Stomach (tissue), 9 donors: ENCODE data around the gene EME1. TPM values are rescaled to one million over a fixed set of nuclear protein-coding genes. Genes with fewer than 3 reads are reported as not detected.

Source experiments
- DNase-seq, 2 donors: peaks; one replicate each; pipeline versions ENCODE4 v3.0.0 to v3.0.0-alpha.2; 2013 to 2019
- H3K27ac ChIP-seq, 5 donors: fragments of 200-600 bp in 4 of 5; sonication (generic) in 4 of 5; one replicate each; pipeline ENCODE4 v1.5.1; 2013 to 2019; ENCODE audit warnings: mild to moderate bottlenecking in 1 of 5, moderate library complexity in 1 of 5
- H3K27me3 ChIP-seq, 3 donors: fragments of 200-600 bp; sonication (generic); one replicate each; pipeline ENCODE4 v1.5.1; 2017 to 2019; ENCODE audit warnings: mixed run types in 1 of 3
- H3K36me3 ChIP-seq, 4 donors: fragments of 200-600 bp; sonication (generic); 1 replicate in 3 of 4; 2 replicates in 1 of 4; pipeline ENCODE4 v1.5.1; 2016 to 2019
- H3K4me1 ChIP-seq, 4 donors: fragments of 200-600 bp; sonication (generic); one replicate each; pipeline ENCODE4 v1.5.1; 2016 to 2019
- H3K4me3 ChIP-seq, 4 donors: fragments of 200-600 bp; sonication (generic) in 3 of 4; one replicate each; pipeline ENCODE4 v1.5.1; 2016 to 2019; ENCODE audit warnings: mild to moderate bottlenecking in 1 of 4
- H3K9me3 ChIP-seq, 4 donors: fragments of 200-600 bp; sonication (generic); one replicate each; pipeline ENCODE4 v1.5.1; 2016 to 2019
- EP300 ChIP-seq: sonication (generic); formaldehyde crosslinking; IDR thresholded peaks from one replicate; pipeline ENCODE4 v1.6.1; 2017; ENCODE audit warnings: antibody characterized with exemption
- POLR2A ChIP-seq, 4 donors: fragments of 450-650 bp; IDR thresholded peaks; one replicate each; pipeline ENCODE4 v1.6.1; 2016; ENCODE audit warnings: antibody characterized with exemption in 4 of 4, control low read depth in 2 of 4, mild to moderate bottlenecking in 1 of 4, moderate library complexity in 1 of 4
- POLR2AphosphoS5 ChIP-seq, 3 donors: sonication (generic); formaldehyde crosslinking; IDR thresholded peaks; one replicate each; pipeline ENCODE4 v1.6.1; 2016; ENCODE audit warnings: antibody characterized with exemption in 3 of 3
- WGBS, 5 donors: extraction: QIAGEN DNeasy Blood & Tissue Kit in 3 of 5; methylation state at CpG; one replicate each; pipeline versions ENCODE4 v1.1.5 to v1.1.7; 2013 to 2018; 5-methylcytosine and 5-hydroxymethylcytosine counted together
- intact Hi-C: fragments of 100-400 bp; cut with DNase I; formaldehyde crosslinking; loops from one replicate; pipeline ENCODE4 v1.15.1; 2023; ENCODE audit warnings: low total_unique reads
- polyA plus RNA-seq, 3 donors: library from polyadenylated mRNA; stranded (reverse); fragments of 200-250 nt; gene quantifications; one replicate each; pipeline ENCODE4 v1.2.3, GENCODE V29; 2013
- total RNA-seq, 5 donors: library from RNA; depleted of rRNA; stranded (reverse); fragments of >200 nt; gene quantifications; one replicate each; pipeline versions ENCODE4 v1.1.0 to v1.2.3, GENCODE V29; 2014 to 2016
- TF ChIP-seq, protein P1 (sequence below), 7 experiments: fragments of 450-650 bp in 4 of 7; fragments of 200-600 bp in 3 of 7; sonication (generic) in 3 of 7; IDR thresholded peaks; one replicate each; pipeline ENCODE4 v1.5.1; 2016 to 2019; ENCODE audit warnings: antibody characterized with exemption in 7 of 7, control low read depth in 2 of 7, mild to moderate bottlenecking in 1 of 7
- donor health status: healthy with polysubstance abuse.
- donor health status: Bipolar disorder and iron deficiency.
- donor health status: healthy.

EME1 gene
- total and polyA plus RNA-seq, 8 donors: 0.87 to 15.8 (median 2.6) TPM; not detected in 2

DNA sequence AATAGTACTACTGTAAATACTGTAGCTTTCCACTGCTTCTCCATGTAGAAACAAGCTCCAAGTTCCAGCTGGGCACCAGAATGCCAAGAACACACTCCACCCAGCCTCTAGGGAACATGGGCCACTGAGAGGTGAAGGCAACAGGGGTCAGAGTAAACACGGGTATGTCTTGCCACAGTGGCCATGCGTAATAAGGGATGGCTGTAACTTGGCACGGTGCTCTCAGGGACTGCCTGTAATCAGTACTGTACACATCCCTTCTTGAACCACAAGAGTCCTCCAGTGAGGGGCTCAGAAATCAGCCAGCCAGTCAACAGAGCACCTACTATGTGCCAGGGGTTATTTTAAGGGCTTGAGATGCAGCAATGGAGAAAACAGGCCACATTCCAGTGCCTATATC, 13.5 kb downstream of the EME1 start:
- TF ChIP-seq, protein P1, sequence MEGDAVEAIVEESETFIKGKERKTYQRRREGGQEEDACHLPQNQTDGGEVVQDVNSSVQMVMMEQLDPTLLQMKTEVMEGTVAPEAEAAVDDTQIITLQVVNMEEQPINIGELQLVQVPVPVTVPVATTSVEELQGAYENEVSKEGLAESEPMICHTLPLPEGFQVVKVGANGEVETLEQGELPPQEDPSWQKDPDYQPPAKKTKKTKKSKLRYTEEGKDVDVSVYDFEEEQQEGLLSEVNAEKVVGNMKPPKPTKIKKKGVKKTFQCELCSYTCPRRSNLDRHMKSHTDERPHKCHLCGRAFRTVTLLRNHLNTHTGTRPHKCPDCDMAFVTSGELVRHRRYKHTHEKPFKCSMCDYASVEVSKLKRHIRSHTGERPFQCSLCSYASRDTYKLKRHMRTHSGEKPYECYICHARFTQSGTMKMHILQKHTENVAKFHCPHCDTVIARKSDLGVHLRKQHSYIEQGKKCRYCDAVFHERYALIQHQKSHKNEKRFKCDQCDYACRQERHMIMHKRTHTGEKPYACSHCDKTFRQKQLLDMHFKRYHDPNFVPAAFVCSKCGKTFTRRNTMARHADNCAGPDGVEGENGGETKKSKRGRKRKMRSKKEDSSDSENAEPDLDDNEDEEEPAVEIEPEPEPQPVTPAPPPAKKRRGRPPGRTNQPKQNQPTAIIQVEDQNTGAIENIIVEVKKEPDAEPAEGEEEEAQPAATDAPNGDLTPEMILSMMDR (IDR thresholded peaks at IDR 0.05): no peak
- TF ChIP-seq EP300 (no peak), POLR2A (IDR thresholded peaks at IDR 0.05) (no peak), POLR2AphosphoS5 (IDR thresholded peaks at IDR 0.05) (no peak)
- DNase-seq: no peak
- intact Hi-C loops: no loop called here
- Histone ChIP-seq H3K27me3 (no peaks in the 10 kb centered on the region), H3K4me3 (no peak overlapping the region), H3K4me1 (peaks cover 2 to 30% (median 17%) of the 10 kb centered on the region in 4 donors), H3K9me3 (no peaks in the 10 kb centered on the region), H3K27ac (no peak overlapping the region), H3K36me3 (peaks cover 88 to 100% (median 100%) of the 10 kb centered on the region in 4 donors)
- 41 to 84% (median 75%) methylated on average over 2 to 3 of the region's 3 CpGs for WGBS, 5 donors

DNA sequence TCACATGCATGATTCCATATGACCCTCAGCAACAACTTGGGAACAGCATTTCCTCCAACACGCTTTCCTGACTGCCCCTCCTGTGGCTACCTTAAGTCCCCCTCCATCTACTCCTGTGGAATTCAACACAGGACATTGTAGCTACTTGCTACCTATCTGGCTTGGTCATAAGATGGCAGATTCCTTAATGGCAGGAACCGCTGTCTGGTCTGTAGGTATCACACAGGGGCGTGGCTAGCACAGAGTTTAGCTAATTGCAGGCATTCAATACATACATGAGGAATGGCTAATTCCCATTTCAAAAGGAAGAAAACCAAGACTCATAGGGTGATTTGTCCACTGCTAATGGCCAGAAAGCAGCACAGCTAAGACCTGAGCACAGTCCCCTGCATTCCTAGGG, 15.7 kb downstream of the EME1 start:
- H3K9me3 ChIP-seq: no peaks in the 10 kb centered on the region
- peaks cover 12 to 52% (median 33%) of the 10 kb centered on the region in 4 donors for H3K4me1 ChIP-seq
- no peak for DNase-seq
- H3K27me3 ChIP-seq: no peaks in the 10 kb centered on the region
- 81 to 95% (median 90%) methylated on average over 3 of the region's 3 CpGs for WGBS, 5 donors
- H3K4me3 ChIP-seq: no peak overlapping the region
- H3K36me3 ChIP-seq: peaks cover 87 to 100% (median 100%) of the 10 kb centered on the region in 4 donors
- intact Hi-C loops: no loop called here
- TF ChIP-seq POLR2A (IDR thresholded peaks at IDR 0.05) (no peak), EP300 (no peak), POLR2AphosphoS5 (IDR thresholded peaks at IDR 0.05) (no peak)
- TF ChIP-seq, protein P1 (IDR thresholded peaks at IDR 0.05): no peak
- peak overlapping the region in 2 of 5 donors; percentile 20 to 30 for H3K27ac ChIP-seq

DNA sequence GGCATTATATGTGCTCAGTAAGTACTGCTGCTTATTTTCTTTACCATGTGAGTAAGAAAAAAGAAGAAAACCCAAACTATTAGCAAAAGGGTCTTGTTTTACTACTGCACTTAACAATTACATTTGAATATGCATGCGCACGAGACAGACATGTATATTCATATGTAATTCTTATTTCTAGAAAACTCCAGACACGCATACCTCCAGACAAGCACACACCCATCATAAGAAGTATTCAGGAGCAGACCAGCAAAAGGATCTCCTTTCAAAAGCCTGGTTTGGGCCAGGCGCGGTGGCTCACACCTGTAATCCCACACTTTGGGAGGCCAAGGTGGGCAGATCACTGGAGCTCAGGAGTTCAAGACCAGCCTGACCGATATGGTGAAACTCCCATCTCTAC, 16.5 kb downstream of the EME1 start:
- TF ChIP-seq POLR2AphosphoS5 (IDR thresholded peaks at IDR 0.05) (no peak), EP300 (no peak), POLR2A (IDR thresholded peaks at IDR 0.05) (no peak)
- TF ChIP-seq, protein P1 (IDR thresholded peaks at IDR 0.05): no peak
- WGBS, 5 donors: 80 to 95% (median 90%) methylated on average over 6 of the region's 6 CpGs
- Histone ChIP-seq H3K27me3 (no peaks in the 10 kb centered on the region), H3K36me3 (peaks cover 84 to 100% (median 100%) of the 10 kb centered on the region in 4 donors), H3K9me3 (no peaks in the 10 kb centered on the region), H3K4me1 (peaks cover 12 to 60% (median 40%) of the 10 kb centered on the region in 4 donors), H3K27ac (peak overlapping the region in 1 of 5 donors; percentile 49), H3K4me3 (no peak overlapping the region)
- no peak for DNase-seq
- intact Hi-C loops: no loop called here

DNA sequence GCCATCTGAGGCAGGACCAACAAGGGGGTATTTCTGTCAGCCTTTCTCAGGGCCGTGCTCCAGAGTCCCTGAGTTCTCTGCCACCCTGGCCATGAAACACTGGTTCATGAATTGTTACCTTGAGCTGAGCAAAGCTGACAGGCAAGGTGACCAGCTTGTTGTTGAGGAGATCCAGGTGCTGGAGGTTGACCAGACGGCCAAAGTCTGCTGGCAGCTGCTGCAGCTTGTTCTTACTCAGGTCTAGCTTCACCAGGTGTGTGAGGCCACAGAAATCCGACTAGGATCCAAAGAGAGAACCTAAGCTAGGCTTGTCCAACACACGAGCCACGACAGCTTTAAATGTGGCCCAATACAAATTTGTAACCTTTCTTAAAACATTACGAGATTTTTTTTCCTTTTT, 19.6 kb downstream of the EME1 start:
- peaks cover 54 to 78% (median 76%) of the 10 kb centered on the region in 4 donors for H3K36me3 ChIP-seq
- DNase-seq: peak in 1 of 2 donors; percentile 58
- no peak overlapping the region for H3K4me3 ChIP-seq
- H3K27ac ChIP-seq: peak overlapping the region in 1 of 5 donors; percentile 14
- H3K27me3 ChIP-seq: no peaks in the 10 kb centered on the region
- intact Hi-C loops: no loop called here
- H3K4me1 ChIP-seq: peaks cover 27 to 85% (median 65%) of the 10 kb centered on the region in 4 donors
- WGBS, 5 donors: 60 to 81% (median 68%) methylated on average over 6 of the region's 6 CpGs
- TF ChIP-seq POLR2AphosphoS5 (IDR thresholded peaks at IDR 0.05) (no peak), POLR2A (IDR thresholded peaks at IDR 0.05) (no peak), EP300 (no peak)
- no peaks in the 10 kb centered on the region for H3K9me3 ChIP-seq

DNA sequence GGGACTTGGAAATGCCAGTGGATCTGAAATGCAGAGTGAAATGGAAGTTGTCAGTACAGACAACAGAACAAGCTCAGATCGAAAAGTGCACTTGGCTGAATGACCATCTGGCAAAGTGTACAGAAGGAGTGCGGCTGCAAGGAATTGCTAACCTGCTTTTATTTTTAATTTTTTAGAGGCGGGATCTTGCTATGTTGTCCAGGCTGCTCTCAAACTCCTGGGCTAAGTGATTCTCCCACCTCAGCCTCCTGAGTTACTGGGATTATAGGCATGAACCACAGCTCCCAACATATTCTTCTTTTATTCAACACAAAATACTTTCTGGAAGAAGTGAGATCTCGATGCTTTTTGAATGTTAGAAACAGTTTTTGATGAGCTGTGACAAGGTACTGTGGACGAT, 20.7 kb downstream of the EME1 start:
- H3K36me3 ChIP-seq: peaks cover 45 to 67% (median 65%) of the 10 kb centered on the region in 4 donors
- intact Hi-C loops: no loop called here
- no peaks in the 10 kb centered on the region for H3K27me3 ChIP-seq
- DNase-seq: no peak
- H3K9me3 ChIP-seq: no peaks in the 10 kb centered on the region
- peaks cover 27 to 85% (median 69%) of the 10 kb centered on the region in 4 donors for H3K4me1 ChIP-seq
- no peak overlapping the region for H3K4me3 ChIP-seq
- WGBS, 5 donors: 69 to 86% (median 82%) methylated on average over 5 of the region's 5 CpGs
- TF ChIP-seq POLR2A (IDR thresholded peaks at IDR 0.05) (no peak), EP300 (no peak), POLR2AphosphoS5 (IDR thresholded peaks at IDR 0.05) (no peak)
- TF ChIP-seq, protein P1 (IDR thresholded peaks at IDR 0.05): no peak
- H3K27ac ChIP-seq: no peak overlapping the region
